ENCODE data around the gene RBM19.
"Not testable (repeated sequence)": the region's sequence is repeated elsewhere in the genome, so short reads cannot be mapped to it uniquely, and the experiment has no call there.

Gene RBM19

DNA sequence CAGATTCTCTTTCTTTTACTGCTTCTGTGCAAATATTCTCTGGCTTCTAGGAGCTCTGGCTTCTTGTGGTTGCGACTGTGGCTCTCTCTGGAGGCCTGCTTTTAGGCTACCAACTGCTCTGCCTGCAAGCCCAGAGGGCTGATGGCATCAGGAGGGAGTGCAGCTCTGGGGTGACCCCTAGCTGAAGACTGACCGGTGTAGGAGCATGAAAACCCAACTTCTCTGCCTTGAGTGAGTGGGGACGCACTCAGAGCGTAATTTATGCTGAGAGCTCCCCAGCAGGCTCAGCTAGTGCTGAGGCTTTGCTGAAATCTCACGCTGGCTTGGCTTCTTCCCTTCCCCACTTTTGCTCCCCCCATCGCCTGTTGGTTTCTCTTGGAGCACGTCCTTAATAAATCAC, 29.9 kb upstream of the RBM19 start:
- H3K9ac ChIP-seq (ENCODE audit: low read length): no peak overlapping the region
- H3K27me3 ChIP-seq (ENCODE audit: insufficient read depth, low read length): 0 out of 2 replicates have a peak, but pooled peaks cover 5% of the 10 kb centered on the region
- TF ChIP-seq, protein P1, sequence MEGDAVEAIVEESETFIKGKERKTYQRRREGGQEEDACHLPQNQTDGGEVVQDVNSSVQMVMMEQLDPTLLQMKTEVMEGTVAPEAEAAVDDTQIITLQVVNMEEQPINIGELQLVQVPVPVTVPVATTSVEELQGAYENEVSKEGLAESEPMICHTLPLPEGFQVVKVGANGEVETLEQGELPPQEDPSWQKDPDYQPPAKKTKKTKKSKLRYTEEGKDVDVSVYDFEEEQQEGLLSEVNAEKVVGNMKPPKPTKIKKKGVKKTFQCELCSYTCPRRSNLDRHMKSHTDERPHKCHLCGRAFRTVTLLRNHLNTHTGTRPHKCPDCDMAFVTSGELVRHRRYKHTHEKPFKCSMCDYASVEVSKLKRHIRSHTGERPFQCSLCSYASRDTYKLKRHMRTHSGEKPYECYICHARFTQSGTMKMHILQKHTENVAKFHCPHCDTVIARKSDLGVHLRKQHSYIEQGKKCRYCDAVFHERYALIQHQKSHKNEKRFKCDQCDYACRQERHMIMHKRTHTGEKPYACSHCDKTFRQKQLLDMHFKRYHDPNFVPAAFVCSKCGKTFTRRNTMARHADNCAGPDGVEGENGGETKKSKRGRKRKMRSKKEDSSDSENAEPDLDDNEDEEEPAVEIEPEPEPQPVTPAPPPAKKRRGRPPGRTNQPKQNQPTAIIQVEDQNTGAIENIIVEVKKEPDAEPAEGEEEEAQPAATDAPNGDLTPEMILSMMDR (IDR thresholded peaks at IDR 0.05; ENCODE audit: low read length): no peak
- TF ChIP-seq EZH2 (IDR thresholded peaks at IDR 0.05; ENCODE audit: borderline replicate concordance, low read length): no peak

GRCh38 chr12:113994051-113994450, 27.9 kb upstream of the RBM19 start:
- Histone ChIP-seq H3K9ac (ENCODE audit: low read length) (no peak overlapping the region), H3K79me2 (ENCODE audit: insufficient read depth, low read length) (no peaks in the 10 kb centered on the region), H3K4me3 (ENCODE audit: low read depth, low read length, poor library complexity, severe bottlenecking) (no peak overlapping the region), H2AFZ (ENCODE audit: low read length) (no peak overlapping the region), H3K27me3 (ENCODE audit: insufficient read depth, low read length) (0 out of 2 replicates have a peak, but pooled peaks cover 5% of the 10 kb centered on the region), H3K36me3 (ENCODE audit: insufficient read depth, low read length) (no peaks in the 10 kb centered on the region), H3F3A (ENCODE audit: insufficient read depth, low read length) (no peaks in the 10 kb centered on the region), H3K4me1 (ENCODE audit: insufficient read depth, low read length, severe bottlenecking) (no peaks in the 10 kb centered on the region), H3K9me2 (ENCODE audit: low read depth, low read length) (no peaks in the 10 kb centered on the region), H3K4me2 (ENCODE audit: low read length) (no peak overlapping the region), H4K20me1 (ENCODE audit: insufficient read depth, low read length) (no peaks in the 10 kb centered on the region), H3K27ac (ENCODE audit: low read depth, low read length, poor library complexity, severe bottlenecking) (no peak overlapping the region), H3K9me3 (ENCODE audit: low read length) (no peaks in the 10 kb centered on the region)
- TF ChIP-seq, protein P1 (IDR thresholded peaks at IDR 0.05; ENCODE audit: low read length): no peak
- no peak for TF ChIP-seq EZH2 (IDR thresholded peaks at IDR 0.05; ENCODE audit: borderline replicate concordance, low read length)

More for the DNA sequence above, 29.9 kb upstream of the RBM19 start:
- H3K4me3 ChIP-seq (ENCODE audit: low read depth, low read length, poor library complexity, severe bottlenecking): no peak overlapping the region
- H3K9me2 ChIP-seq (ENCODE audit: low read depth, low read length): no peaks in the 10 kb centered on the region
- no peaks in the 10 kb centered on the region for H3K36me3 ChIP-seq (ENCODE audit: insufficient read depth, low read length)
- H3K27ac ChIP-seq (ENCODE audit: low read depth, low read length, poor library complexity, severe bottlenecking): no peak overlapping the region
- H3K9me3 ChIP-seq (ENCODE audit: low read length): no peaks in the 10 kb centered on the region
- no peaks in the 10 kb centered on the region for H3K79me2 ChIP-seq (ENCODE audit: insufficient read depth, low read length)
- H3F3A ChIP-seq (ENCODE audit: insufficient read depth, low read length): no peaks in the 10 kb centered on the region
- no peaks in the 10 kb centered on the region for H4K20me1 ChIP-seq (ENCODE audit: insufficient read depth, low read length)
- H2AFZ ChIP-seq (ENCODE audit: low read length): no peak overlapping the region
- no peaks in the 10 kb centered on the region for H3K4me1 ChIP-seq (ENCODE audit: insufficient read depth, low read length, severe bottlenecking)
- H3K4me2 ChIP-seq (ENCODE audit: low read length): no peak overlapping the region

GRCh38 chr12:113992751-113993150, 26.6 kb upstream of the RBM19 start:
- H3K4me1 ChIP-seq (ENCODE audit: insufficient read depth, low read length, severe bottlenecking); H3K4me3 ChIP-seq (ENCODE audit: low read depth, low read length, poor library complexity, severe bottlenecking); H2AFZ ChIP-seq (ENCODE audit: low read length); H3K36me3 ChIP-seq (ENCODE audit: insufficient read depth, low read length); H3K9ac ChIP-seq (ENCODE audit: low read length); H4K20me1 ChIP-seq (ENCODE audit: insufficient read depth, low read length); H3K9me2 ChIP-seq (ENCODE audit: low read depth, low read length); H3F3A ChIP-seq (ENCODE audit: insufficient read depth, low read length); H3K9me3 ChIP-seq (ENCODE audit: low read length); H3K27ac ChIP-seq (ENCODE audit: low read depth, low read length, poor library complexity, severe bottlenecking); H3K79me2 ChIP-seq (ENCODE audit: insufficient read depth, low read length); H3K27me3 ChIP-seq (ENCODE audit: insufficient read depth, low read length); H3K4me2 ChIP-seq (ENCODE audit: low read length): not testable (repeated sequence)

GRCh38 chr12:113991224-113992044, 25.3 kb upstream of the RBM19 start:
- Histone ChIP-seq H4K20me1 (ENCODE audit: insufficient read depth, low read length) (no peaks in the 10 kb centered on the region), H3K4me3 (ENCODE audit: low read depth, low read length, poor library complexity, severe bottlenecking) (no peak overlapping the region), H3F3A (ENCODE audit: insufficient read depth, low read length) (no peaks in the 10 kb centered on the region), H3K27me3 (ENCODE audit: insufficient read depth, low read length) (0 out of 2 replicates have a peak, but pooled peaks cover 5% of the 10 kb centered on the region), H3K9ac (ENCODE audit: low read length) (no peak overlapping the region), H3K27ac (ENCODE audit: low read depth, low read length, poor library complexity, severe bottlenecking) (no peak overlapping the region), H3K79me2 (ENCODE audit: insufficient read depth, low read length) (no peaks in the 10 kb centered on the region), H3K36me3 (ENCODE audit: insufficient read depth, low read length) (no peaks in the 10 kb centered on the region), H3K9me3 (ENCODE audit: low read length) (no peaks in the 10 kb centered on the region), H2AFZ (ENCODE audit: low read length) (no peak overlapping the region), H3K9me2 (ENCODE audit: low read depth, low read length) (no peaks in the 10 kb centered on the region), H3K4me1 (ENCODE audit: insufficient read depth, low read length, severe bottlenecking) (no peaks in the 10 kb centered on the region), H3K4me2 (ENCODE audit: low read length) (no peak overlapping the region)
- TF ChIP-seq EZH2 (IDR thresholded peaks at IDR 0.05; ENCODE audit: borderline replicate concordance, low read length): no peak
- TF ChIP-seq, protein P1 (IDR thresholded peaks at IDR 0.05; ENCODE audit: low read length): no peak
